Activated CD8-positive, alpha-beta memory T cell treated with anti-CD3 and anti-CD28 coated beads for 36 hours (primary cell): ENCODE measurements around the gene RAPGEF5. TPM values are rescaled to one million over a fixed set of nuclear protein-coding genes. Genes with fewer than 3 reads are reported as not detected.

Experiments used
- CTCF ChIA-PET: fragments of 350-600 bp; sonication (Branson Sonifier 250); formaldehyde crosslinking; loops from one replicate; lab custom pipeline; 2021; ENCODE audit warnings: antibody characterized with exemption; lab: Charles Lee
- POLR2A ChIA-PET: fragments of 350-600 bp; sonication (Branson Sonifier 250); formaldehyde crosslinking; loops from one replicate; lab custom pipeline; 2021; ENCODE audit warnings: antibody characterized with exemption; lab: Charles Lee
- total RNA-seq, 2 experiments: library from RNA; stranded (reverse); gene quantifications; one replicate each; pipeline ENCODE4 v1.2.3, GENCODE V29; 2021

RAPGEF5 gene
- total RNA-seq, 2 experiments from 2014 or later = 0.46 to 0.80 TPM

- POLR2A ChIA-PET = no interaction called here
- CTCF ChIA-PET = no interaction called here
These were observed 76.9 kb downstream of the RAPGEF5 start for GRCh38 chr7:22280031-22280430.

- POLR2A ChIA-PET = no interaction called here
These were observed 78.3 kb downstream of the RAPGEF5 start for GRCh38 chr7:22278660-22279059.

DNA sequence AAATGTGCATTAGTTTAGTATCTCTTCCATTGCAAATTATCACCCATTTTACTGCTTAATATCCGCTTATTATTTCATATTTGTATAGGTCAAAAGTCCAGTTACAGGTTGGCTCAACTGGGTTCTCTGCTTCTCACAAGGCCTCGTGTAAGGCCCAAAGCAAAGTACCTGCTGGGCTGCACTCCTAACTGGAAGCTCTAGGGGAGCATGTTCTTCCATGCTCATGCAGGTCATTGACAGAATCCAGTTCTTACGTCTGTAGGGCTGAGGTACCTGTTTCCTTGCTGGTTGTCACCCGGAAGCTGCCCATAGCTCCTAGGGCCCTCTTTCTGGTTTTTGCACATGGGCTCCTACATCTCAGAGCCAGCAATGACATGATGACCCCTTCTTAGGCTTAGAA is 79.6 kb downstream of the RAPGEF5 start:
- ChIA-PET POLR2A (no interaction called here), CTCF (no interaction called here)

More at GRCh38 chr7:22278660-22279059, 78.3 kb downstream of the RAPGEF5 start:
- CTCF ChIA-PET = no interaction called here

GRCh38 chr7:22275661-22276060 is 81.3 kb downstream of the RAPGEF5 start:
- POLR2A ChIA-PET = no interaction called here
- CTCF ChIA-PET = no interaction called here

DNA sequence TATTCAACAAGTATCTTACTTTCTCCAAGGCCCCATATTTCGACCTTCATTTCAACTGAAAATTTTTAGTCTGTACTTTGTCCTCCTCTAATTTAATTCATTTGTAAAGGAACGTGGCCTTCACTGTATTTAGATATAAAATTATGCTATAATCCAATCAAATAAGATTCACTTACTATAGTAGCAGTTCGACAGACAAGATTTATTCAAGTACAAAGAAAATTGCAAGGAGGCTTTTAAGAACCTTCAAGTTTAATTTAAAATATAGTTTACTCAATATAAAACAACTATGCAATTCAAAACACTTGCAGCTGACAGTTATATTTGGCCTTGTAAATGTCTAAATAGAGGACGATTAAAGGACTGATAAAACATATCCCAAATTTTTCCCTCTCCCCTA is 85.6 kb downstream of the RAPGEF5 start:
- ChIA-PET POLR2A (no interaction called here), CTCF (no interaction called here)

GRCh38 chr7:22270371-22270770 is 86.6 kb downstream of the RAPGEF5 start:
- POLR2A ChIA-PET = no interaction called here
- CTCF ChIA-PET = no interaction called here

DNA sequence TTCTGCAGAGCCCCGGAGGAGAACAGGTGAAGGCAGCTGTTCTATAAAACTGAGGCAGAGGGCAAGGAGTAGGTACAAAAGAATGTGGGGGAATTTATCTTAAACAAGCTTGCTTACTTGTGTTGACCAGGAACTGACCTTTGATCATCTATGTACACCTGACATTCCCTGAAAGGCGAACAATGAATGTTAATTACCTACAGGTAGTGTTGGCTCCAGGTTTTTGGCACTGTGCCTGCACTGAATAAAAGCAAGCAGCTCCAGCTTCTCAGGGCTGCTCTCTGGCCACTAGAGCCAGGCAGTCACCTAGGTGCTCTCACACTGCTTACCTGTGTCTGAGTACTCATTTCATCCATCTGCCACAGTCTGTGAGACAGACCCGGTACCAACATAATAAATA is 87.0 kb downstream of the RAPGEF5 start:
- ChIA-PET CTCF (no interaction called here), POLR2A (no interaction called here)

GRCh38 chr7:22268884-22269421 is 88.0 kb downstream of the RAPGEF5 start:
- POLR2A ChIA-PET = no interaction called here
- CTCF ChIA-PET = interaction anchor here (0.6 kb wide), 1 partner anchor 617 kb away, joined by 3 read pairs; no protein-coding TSS in a partner anchor

- ChIA-PET CTCF (no interaction called here), POLR2A (no interaction called here)
These were observed 88.9 kb downstream of the RAPGEF5 start for GRCh38 chr7:22267930-22268615.

DNA sequence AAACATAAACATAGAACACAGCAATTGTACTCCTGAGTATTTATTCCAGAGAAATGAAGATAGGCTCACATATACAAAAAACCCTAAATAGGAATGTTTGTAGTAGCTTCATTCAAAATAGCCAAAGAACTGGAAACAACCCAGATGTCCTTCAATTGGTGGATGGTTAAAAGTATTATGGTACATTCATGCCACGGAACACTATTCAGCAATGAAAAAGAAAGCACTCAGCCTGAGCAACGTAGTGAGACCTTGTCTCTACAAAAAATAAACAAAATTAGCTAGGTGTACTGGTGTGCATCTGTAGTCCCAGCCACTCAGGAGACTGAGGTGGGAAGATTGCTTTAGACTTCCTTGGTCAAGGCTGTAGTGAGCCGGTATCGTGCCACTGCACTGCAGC is 94.4 kb downstream of the RAPGEF5 start:
- POLR2A ChIA-PET = no interaction called here
- CTCF ChIA-PET = no interaction called here

DNA sequence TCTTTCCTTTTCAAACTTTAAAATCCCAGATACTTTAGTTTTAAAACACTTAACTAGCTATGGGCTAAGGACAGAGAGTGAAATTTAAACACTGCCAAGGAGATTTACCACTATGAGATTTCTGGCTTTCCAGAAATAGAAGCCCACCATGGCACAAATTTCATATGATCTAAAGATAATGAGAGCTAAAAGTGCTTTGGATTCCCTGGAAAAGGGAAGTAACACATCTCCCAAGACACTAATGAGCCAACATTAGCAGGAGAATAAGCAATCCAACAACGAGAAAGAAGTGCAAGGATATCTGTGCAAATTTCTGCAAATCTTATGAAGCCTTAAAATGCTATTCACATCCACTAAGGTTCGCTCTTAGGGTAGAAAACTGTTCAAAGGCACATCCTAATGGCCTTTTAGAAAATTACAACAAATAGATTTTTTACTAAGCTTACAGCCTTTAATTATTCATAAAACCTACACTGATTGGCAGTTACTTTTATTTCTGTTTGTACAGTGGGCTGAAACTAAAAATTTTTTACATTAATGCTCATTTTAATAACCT is 100.3 kb downstream of the RAPGEF5 start:
- ChIA-PET CTCF (no interaction called here), POLR2A (no interaction called here)

DNA sequence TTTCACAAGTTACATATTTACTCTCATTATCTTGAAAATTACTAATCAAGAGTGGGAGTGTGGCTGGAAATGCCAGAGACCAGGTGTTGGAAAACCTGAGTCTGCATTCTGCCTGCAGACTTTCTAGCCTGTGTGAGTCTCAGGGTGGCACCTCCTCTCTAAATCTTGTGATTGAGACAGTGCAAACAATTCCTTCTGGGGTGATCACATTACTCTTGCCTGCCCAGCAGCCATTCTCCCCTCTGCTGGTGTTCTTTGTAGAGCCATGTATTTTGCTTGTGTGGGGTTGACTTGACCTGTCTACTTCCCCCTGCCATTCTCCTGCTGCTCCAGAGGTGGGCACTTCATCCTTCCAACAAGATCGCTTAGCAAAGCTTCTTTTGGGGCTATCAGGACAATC is 101.1 kb downstream of the RAPGEF5 start:
- POLR2A ChIA-PET = no interaction called here
- CTCF ChIA-PET = no interaction called here

- ChIA-PET POLR2A (no interaction called here), CTCF (no interaction called here)
These were observed 101.6 kb downstream of the RAPGEF5 start for GRCh38 chr7:22255342-22255741.

GRCh38 chr7:22252936-22253536 is 103.9 kb downstream of the RAPGEF5 start:
- ChIA-PET POLR2A (no interaction called here), CTCF (no interaction called here)

- ChIA-PET CTCF (no interaction called here), POLR2A (interaction anchor here (0.5 to 0.6 kb wide), 2 partner anchors 14 to 918 kb away, joined by 5 to 6 read pairs; no protein-coding TSS in a partner anchor)
These were observed 104.9 kb downstream of the RAPGEF5 start for GRCh38 chr7:22252016-22252415.

GRCh38 chr7:22251281-22251680 is 105.7 kb downstream of the RAPGEF5 start:
- POLR2A ChIA-PET = no interaction called here
- CTCF ChIA-PET = no interaction called here

DNA sequence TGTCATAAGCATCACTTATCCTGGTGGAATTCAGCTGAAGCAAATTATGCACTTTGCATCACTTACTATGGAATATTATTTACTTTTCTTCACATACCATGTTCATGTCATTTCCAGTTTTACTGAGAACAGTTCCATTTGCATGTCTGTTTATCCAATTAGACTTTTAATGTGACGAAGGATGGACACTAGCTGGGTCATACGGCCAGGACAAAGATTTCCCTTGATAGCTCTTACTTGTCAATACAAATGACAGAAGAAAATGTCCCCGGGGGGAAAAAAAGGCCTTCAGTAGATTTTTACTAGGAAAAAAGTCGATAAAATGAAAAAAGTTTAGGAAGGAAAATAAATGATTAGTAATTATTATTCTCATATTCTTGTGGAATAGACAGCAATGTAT is 106.6 kb downstream of the RAPGEF5 start:
- ChIA-PET CTCF (no interaction called here), POLR2A (no interaction called here)

DNA sequence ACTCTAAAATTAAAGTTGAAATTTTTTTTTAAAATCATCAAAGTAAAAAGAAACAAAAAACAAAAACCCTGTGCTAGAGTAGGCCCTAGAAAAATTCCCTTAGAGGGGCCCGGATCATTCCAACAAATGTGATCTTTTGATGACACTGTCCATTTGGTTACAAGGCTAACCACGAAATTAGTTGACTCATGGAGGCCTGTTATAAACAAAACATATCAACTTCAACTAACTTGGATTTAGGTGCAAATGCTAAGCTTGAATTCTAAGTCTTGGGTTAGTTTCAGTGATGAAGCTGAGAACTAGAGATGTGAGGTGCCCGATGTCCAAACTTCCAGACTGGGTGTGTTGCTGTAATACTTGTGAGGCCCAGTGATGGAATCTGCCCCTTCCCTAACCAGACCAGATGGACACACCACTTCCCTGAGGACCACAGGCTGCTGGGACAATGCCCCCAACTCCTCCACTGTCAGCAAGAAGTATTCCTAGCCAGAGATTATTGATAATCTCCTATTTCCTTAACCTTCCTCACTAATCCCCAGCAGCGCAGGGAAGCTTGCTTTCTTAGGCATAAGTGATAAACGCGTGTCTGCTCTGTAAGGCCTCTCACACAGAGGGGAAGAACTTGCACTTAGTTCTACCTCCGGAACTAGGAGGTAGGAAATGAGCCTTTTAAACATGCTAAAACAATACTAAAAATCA is 108.7 kb downstream of the RAPGEF5 start:
- ChIA-PET CTCF (no interaction called here), POLR2A (no interaction called here)

DNA sequence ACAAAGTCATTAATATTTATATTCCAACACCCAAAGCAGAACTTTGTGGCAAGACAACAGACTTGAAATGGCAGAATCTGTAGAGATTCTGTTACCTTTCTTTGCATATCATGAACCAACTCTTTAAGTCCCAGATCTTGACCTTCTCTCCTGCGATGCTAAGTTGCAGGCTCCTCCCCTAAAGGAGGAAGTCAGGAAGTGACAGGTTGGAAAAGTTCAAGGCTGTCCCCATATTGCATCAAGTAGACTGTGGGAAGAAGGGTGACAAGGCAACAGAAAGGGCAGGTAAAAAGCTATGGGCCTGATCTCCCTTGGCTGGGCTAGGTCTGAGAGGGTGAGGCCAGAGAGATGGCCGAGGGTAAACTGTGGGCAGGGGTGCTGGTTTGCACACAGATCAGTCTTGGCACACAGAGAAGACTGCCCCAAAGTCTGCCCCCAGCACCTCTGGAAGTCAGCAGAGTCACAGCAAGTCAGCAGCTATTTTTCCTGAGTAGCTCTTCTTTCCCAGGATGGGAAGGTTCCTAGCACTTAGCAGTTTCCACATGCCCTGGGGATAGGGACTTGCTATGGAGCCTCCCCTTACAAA is 115.1 kb downstream of the RAPGEF5 start:
- CTCF ChIA-PET = interaction anchor here (0.6 kb wide), 1 partner anchor 123 kb away, joined by 3 read pairs; no protein-coding TSS in a partner anchor
- POLR2A ChIA-PET = no interaction called here
